Lower leg skin (tissue), 3 donors: Measurements from ENCODE around the gene CDK17.

Experiments
- CTCF ChIP-seq, 3 donors: fragments of 450-650 bp; IDR thresholded peaks; one replicate each; pipeline ENCODE4 v1.5.1; 2016; ENCODE audit warnings: antibody characterized with exemption in 3 of 3, mild to moderate bottlenecking in 3 of 3, moderate library complexity in 2 of 3
- POLR2A ChIP-seq, 2 donors: fragments of 450-650 bp; IDR thresholded peaks; one replicate each; pipeline ENCODE4 v1.6.1; 2016 to 2017; ENCODE audit warnings: antibody characterized with exemption in 2 of 2, mild to moderate bottlenecking in 1 of 2, moderate library complexity in 1 of 2

GRCh38 chr12:96248136-96248931 is 151.9 kb downstream of the CDK17 start:
- TF ChIP-seq POLR2A (IDR thresholded peaks at IDR 0.05): no peak
- TF ChIP-seq CTCF (IDR thresholded peaks at IDR 0.05): no peak
